GM21526 (cell line): ENCODE results near the gene CDKN3.
"Not testable (repeated sequence)": the region's sequence is repeated elsewhere in the genome, so short reads cannot be mapped to it uniquely, and the experiment has no call there.

ENCODE experiments used
- ATAC-seq: cut with Tn5 transposase; IDR thresholded peaks from one replicate; pipeline ENCODE4 v1.9.1; 2021; ENCODE audit warnings: moderate library complexity; ENCODE audit not compliant: unreplicated experiment, low FRiP score

CDKN3 gene

DNA sequence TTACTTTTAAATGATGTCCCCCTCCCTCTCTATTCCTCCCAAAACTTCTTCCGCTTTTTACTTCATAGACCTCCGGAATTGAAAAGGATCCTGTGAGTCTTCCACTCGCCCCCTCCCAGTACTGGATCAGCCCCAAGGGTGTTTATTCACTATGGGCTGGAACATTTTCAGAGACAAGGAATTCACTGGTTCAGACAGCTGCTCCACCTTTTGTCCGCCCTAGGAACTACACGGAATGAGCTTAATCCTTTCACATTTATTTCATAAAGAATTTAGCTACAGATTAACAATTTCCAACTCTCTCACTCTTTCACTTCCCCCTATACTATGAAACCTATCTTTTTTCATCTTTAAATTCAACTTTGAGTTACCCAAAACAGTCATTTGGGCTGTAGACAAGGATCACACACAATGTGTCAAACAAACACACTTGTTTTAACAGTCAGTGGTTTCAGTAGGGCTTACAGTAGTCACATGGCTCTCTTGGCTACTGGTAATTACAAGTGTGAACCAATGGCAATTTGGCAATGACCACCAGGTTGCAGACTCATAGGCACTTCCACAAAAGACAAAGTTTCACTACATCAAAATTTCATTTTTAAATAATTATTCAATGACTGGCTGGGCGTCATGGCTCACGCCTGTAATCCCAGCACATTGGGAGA is 23.8 kb downstream of the CDKN3 start:
- ATAC-seq, result no peak

GRCh38 chr14:54423991-54424390 is 27.2 kb downstream of the CDKN3 start:
- ATAC-seq, result no peak

DNA sequence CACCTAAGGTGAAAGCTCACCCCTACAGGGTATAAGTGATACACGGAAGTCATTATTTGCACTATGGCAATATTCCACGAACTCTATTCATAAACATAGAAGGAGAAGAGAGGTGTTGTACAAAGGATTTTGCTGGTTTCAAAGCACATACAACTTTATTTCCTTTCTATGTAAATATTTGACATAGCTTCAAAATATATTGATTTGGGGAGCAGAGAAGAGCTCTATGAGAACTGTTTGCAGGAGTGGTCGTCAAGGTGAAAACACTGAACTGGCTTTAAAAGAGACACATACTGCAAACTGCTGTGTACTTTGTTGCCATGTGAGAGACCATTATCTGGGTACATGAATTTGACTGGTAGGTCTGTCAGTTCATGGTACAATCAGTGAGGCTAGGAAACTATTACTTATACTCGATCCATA is 27.7 kb downstream of the CDKN3 start:
- ATAC-seq, result no peak

GRCh38 chr14:54425068-54425467 is 28.3 kb downstream of the CDKN3 start:
- no peak for ATAC-seq

GRCh38 chr14:54425537-54426274 is 28.9 kb downstream of the CDKN3 start:
- ATAC-seq, result no peak

- ATAC-seq, result no peak
Observed at GRCh38 chr14:54427871-54428270, 31.1 kb downstream of the CDKN3 start.

GRCh38 chr14:54428527-54428926 is 31.7 kb downstream of the CDKN3 start:
- no peak for ATAC-seq

GRCh38 chr14:54435500-54435981 is 38.7 kb downstream of the CDKN3 start:
- ATAC-seq, result no peak

GRCh38 chr14:54437954-54438353 is 41.1 kb downstream of the CDKN3 start:
- ATAC-seq, result not testable (repeated sequence)

- ATAC-seq, result no peak
Observed at GRCh38 chr14:54438703-54439102, 41.9 kb downstream of the CDKN3 start.

GRCh38 chr14:54440037-54440436 is 43.2 kb downstream of the CDKN3 start:
- no peak for ATAC-seq

GRCh38 chr14:54440476-54440872 is 43.7 kb downstream of the CDKN3 start:
- ATAC-seq, result no peak

DNA sequence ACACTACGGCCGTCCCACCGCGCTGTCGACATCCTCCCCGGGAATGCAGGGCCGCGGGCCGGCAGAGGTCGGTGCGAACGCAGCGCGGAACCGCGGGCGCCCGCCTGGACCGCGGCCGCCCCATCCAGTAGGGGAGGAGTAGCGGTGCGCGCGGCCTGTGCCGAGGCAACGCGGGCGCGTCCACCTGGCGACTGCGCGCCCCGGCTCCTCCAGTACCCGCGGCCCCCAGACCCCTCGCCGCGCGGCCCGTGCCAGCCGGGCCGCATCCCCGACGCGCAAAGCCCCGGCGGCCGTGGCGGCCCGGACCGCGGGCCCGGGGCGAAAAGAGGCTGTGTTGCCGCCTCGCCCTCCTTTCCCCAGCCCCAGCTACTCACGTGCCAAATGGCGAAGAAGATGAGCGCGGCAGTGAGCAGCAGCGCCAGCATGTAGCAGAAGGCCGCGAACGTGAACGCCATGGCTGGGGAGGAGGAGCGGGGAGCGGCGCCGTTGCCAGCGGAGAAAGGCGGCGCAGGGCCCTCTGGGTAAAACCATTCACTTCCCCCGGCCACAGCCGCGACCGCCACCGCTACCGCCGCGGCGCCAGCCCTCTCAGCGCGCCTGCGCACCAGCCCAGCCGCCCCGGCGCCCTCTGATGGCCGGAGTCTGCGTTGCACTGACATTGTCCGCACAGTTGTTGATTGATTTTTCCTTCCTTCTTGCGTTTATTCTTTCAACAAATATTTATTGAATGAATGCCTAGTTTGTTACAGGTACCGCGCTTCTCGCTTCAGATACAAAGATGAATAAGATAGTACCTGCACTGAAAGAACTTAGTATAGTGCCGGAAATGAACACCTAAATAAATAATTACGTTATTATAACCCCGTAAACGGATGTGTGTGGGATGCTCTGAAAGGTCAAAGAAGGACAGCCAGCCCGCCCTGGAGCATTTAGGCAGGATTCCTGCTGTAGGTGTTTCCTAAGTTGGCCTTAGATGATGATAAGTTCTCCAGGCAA is 44.4 kb downstream of the CDKN3 start, which contains the start of gene CNIH1:
Gene CNIH1, minus strand, starts transcription at position 502 of the 996 bp plus-strand sequence. Its CDS starts 47 bp downstream, at position 455.
- peak; percentile 90 for ATAC-seq

- not testable (repeated sequence) for ATAC-seq
Observed at GRCh38 chr14:54442961-54443360, 46.2 kb downstream of the CDKN3 start.

DNA sequence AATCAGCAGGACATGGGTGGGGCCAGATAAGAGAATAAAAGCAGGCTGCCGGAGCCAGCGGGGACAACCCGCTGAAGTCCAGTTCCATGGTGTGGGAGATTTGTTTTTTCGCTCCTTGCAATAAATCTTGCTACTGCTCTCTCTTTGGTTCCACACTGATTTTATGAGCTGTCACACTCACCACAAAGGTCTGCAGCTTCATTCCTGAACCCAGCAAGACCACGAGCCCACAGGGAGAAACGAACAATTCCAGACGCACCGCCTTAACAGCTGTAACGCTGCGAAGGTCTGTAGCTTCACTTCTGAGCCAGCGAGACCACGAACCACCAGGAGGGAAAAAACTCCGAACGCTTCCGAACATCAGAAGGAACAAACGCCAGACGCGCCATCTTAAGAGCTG is 47.2 kb downstream of the CDKN3 start:
- ATAC-seq, result no peak

DNA sequence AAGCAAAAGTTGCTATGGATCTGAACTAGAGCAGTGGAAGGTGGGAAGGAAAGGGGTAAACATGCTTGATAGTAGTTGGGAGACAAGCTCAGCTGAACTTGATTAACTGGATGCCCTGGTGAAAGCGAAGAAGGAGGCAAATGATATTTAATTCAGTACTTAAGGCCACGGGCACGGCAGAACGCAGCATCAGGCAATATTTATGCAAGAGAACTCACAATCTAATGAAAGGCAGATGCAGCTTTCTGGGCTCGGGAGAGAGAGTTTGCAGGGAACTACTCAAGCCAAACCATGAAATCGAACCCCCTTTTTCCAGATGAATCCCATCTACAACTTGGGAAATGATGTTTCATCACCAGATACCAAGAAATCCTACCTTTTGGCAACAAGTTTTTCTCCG is 47.9 kb downstream of the CDKN3 start:
- ATAC-seq, result no peak

GRCh38 chr14:54446161-54446693 is 49.4 kb downstream of the CDKN3 start:
- ATAC-seq, result no peak

GRCh38 chr14:54447231-54447692 is 50.5 kb downstream of the CDKN3 start:
- no peak for ATAC-seq

DNA sequence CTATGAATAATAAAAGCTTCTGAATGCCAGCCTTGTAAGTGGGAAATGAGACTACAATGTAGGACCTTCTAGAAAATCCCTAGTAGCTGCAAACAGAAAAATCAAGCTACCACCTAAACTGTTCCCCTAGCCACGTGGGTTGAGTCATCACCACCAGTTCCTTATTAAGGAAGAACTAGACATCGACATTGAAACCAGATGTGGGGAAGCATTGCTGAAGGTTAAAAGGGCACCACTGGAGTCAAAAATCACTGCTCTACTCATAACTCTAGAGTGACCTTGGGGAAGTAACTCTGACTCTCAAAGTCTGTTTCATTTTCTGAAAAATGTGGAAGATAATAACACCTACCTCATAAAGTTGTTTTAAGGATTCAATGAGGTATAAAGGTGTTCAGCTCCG is 53.7 kb downstream of the CDKN3 start:
- ATAC-seq, result no peak

DNA sequence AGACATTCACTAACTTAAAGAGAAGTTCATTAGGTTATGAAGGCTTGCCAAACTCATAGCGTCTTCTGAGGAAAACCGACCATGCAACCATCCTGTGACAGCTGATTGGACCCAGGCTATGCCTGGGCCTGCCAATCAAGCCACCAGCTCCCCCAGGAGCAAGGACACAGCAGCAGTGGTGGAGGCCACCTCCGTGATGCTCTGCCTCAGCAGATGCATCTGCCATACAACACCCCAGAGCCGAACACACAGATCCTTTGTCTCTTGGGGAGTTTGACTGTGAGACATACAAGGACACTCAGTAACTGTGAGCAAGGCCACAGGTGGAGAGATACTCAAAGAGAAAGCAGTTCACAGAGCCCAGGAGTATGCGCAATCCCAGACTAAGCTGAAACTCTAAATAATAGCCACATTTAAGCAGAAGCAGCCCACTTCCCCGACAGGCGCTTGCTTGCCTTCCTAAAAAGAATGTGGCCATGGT is 54.4 kb downstream of the CDKN3 start:
- no peak for ATAC-seq
